OCI-LY3 (cell line): ENCODE measurements around the gene TRIP10.

Experiments used
- H2AFZ ChIP-seq: fragments of 200-600, 300-600 bp; shearing (Covaris generic); 2 replicates; pipeline ENCODE4 v1.6.0; 2014; ENCODE audit warnings: antibody characterized with exemption, low read depth, low read length
- H3K27ac ChIP-seq: fragments of 200-600, 300-600 bp; sonication (generic); 2 replicates; pipeline ENCODE4 v1.5.1; 2014; ENCODE audit warnings: mild to moderate bottlenecking, low read length, moderate library complexity, mixed read lengths
- H3K27me3 ChIP-seq: fragments of 200-600, 300-600 bp; sonication (generic); 2 replicates; pipeline ENCODE4 v1.6.1; 2014; ENCODE audit warnings: low read depth, low read length, mixed read lengths
- H3K36me3 ChIP-seq: fragments of 200-600, 300-600 bp; sonication (generic); replicated peaks from 2 replicates; pipeline ENCODE3; 2014; ENCODE audit warnings: low read depth, low read length, mixed read lengths
- H3K4me1 ChIP-seq: fragments of 300-600, 200-600 bp; sonication (generic); 2 replicates; pipeline ENCODE4 v1.6.1; 2014; ENCODE audit warnings: low read length, mixed read lengths
- H3K4me2 ChIP-seq: fragments of 200-600, 300-600 bp; sonication (generic); 2 replicates; pipeline ENCODE4 v1.6.1; 2014; ENCODE audit warnings: low read length, mixed read lengths
- H3K4me3 ChIP-seq: fragments of 300-600, 200-600 bp; sonication (generic); 2 replicates; pipeline ENCODE4 v1.5.1; 2014; ENCODE audit warnings: antibody characterized with exemption, mild to moderate bottlenecking, low read length, moderate library complexity
- H3K79me2 ChIP-seq: fragments of 300-600, 200-600 bp; shearing (Covaris generic); 2 replicates; pipeline ENCODE4 v1.6.1; 2014; ENCODE audit warnings: mild to moderate bottlenecking, low read length, mixed read lengths
- H3K9ac ChIP-seq: fragments of 300-600, 200-600 bp; shearing (Covaris generic); 2 replicates; pipeline ENCODE4 v1.6.0; 2014; ENCODE audit warnings: mild to moderate bottlenecking, low read length, moderate library complexity
- H3K9me3 ChIP-seq: fragments of 200-600, 300-600 bp; shearing (Covaris generic); 2 replicates; pipeline ENCODE4 v1.6.1; 2014; ENCODE audit warnings: low read length, mixed read lengths; ENCODE audit not compliant: insufficient read depth
- H4K20me1 ChIP-seq: fragments of 200-600, 300-600 bp; sonication (generic); 2 replicates; pipeline ENCODE4 v1.6.1; 2016; ENCODE audit warnings: low read length, mixed read lengths; ENCODE audit not compliant: insufficient read depth
- CTCF ChIP-seq: fragments of 200-600, 300-600 bp; sonication (generic); IDR thresholded peaks from 2 replicates; pipeline ENCODE4 v1.5.1; 2014; ENCODE audit warnings: antibody characterized with exemption, low read length, low read depth
- EZH2phosphoT487 ChIP-seq: fragments of 200-600 bp; shearing (Covaris generic); IDR thresholded peaks from 2 replicates; pipeline ENCODE4 v1.6.1; 2018; ENCODE audit warnings: antibody characterized with exemption, mixed run types, low read depth

The TRIP10 gene

GRCh38 chr19:6697291-6697690, 42.2 kb upstream of the TRIP10 start:
- Histone ChIP-seq H3K79me2 (no peaks in the 10 kb centered on the region), H3K4me2 (no peak overlapping the region), H2AFZ (no peak overlapping the region), H3K4me1 (peaks cover 11% of the 10 kb centered on the region), H3K9me3 (no peaks in the 10 kb centered on the region), H3K4me3 (no peak overlapping the region), H3K9ac (no peak overlapping the region), H3K27ac (no peak overlapping the region), H3K36me3 (no peaks in the 10 kb centered on the region), H3K27me3 (peaks cover 6% of the 10 kb centered on the region; the same call in 1 of the 2 replicates), H4K20me1 (no peaks in the 10 kb centered on the region)
- no peak for TF ChIP-seq CTCF
- no peak for TF ChIP-seq EZH2phosphoT487

GRCh38 chr19:6699935-6700334, 39.5 kb upstream of the TRIP10 start:
- no peaks in the 10 kb centered on the region for H4K20me1 ChIP-seq
- TF ChIP-seq CTCF (no peak), EZH2phosphoT487 (no peak)
- H3K4me2 ChIP-seq: no peak overlapping the region

GRCh38 chr19:6700586-6701316, 38.7 kb upstream of the TRIP10 start:
- H4K20me1 ChIP-seq: no peaks in the 10 kb centered on the region
- no peak for TF ChIP-seq EZH2phosphoT487
- no peak for TF ChIP-seq CTCF

More at GRCh38 chr19:6699935-6700334, 39.5 kb upstream of the TRIP10 start:
- no peak overlapping the region for H3K4me3 ChIP-seq
- H3K9ac ChIP-seq: no peak overlapping the region
- H3K27me3 ChIP-seq: peaks cover 7% of the 10 kb centered on the region; the same call in 1 of the 2 replicates
- no peaks in the 10 kb centered on the region for H3K36me3 ChIP-seq
- H3K9me3 ChIP-seq: no peaks in the 10 kb centered on the region
- H2AFZ ChIP-seq: no peak overlapping the region
- H3K27ac ChIP-seq: no peak overlapping the region
- H3K79me2 ChIP-seq: no peaks in the 10 kb centered on the region
- H3K4me1 ChIP-seq: peaks cover 8% of the 10 kb centered on the region

GRCh38 chr19:6705931-6706632, 33.4 kb upstream of the TRIP10 start:
- Histone ChIP-seq H3K9ac (no peak overlapping the region), H3K4me1 (no peaks in the 10 kb centered on the region), H2AFZ (no peak overlapping the region), H3K36me3 (no peaks in the 10 kb centered on the region), H3K79me2 (no peaks in the 10 kb centered on the region), H3K4me2 (no peak overlapping the region), H3K27ac (no peak overlapping the region), H4K20me1 (no peaks in the 10 kb centered on the region), H3K4me3 (no peak overlapping the region), H3K9me3 (no peaks in the 10 kb centered on the region), H3K27me3 (peaks cover 18% of the 10 kb centered on the region)
- TF ChIP-seq CTCF (no peak), EZH2phosphoT487 (no peak)

More at GRCh38 chr19:6700586-6701316, 38.7 kb upstream of the TRIP10 start:
- Histone ChIP-seq H3K4me3 (no peak overlapping the region), H3K9ac (no peak overlapping the region), H3K36me3 (no peaks in the 10 kb centered on the region), H3K9me3 (no peaks in the 10 kb centered on the region), H3K27me3 (peaks cover 7% of the 10 kb centered on the region; the same call in 1 of the 2 replicates), H3K27ac (no peak overlapping the region), H3K4me2 (peak overlapping the region; percentile 20; the same call in 1 of the 2 replicates), H3K79me2 (no peaks in the 10 kb centered on the region), H2AFZ (no peak overlapping the region), H3K4me1 (peaks cover 8% of the 10 kb centered on the region)
